ENCODE data around the gene HAO1.

GRCh38 chr20:7935027-7935551 is 5.2 kb downstream of the HAO1 start:
- TF ChIP-seq CTCF (conservative IDR thresholded peaks at IDR 0.05; ENCODE audit: low read length) (no peak), EZH2phosphoT487 (IDR thresholded peaks at IDR 0.05; ENCODE audit: borderline replicate concordance, low read depth, low read length) (no peak)

Data from OCI-LY7 (cell line).